Naive thymus-derived CD8-positive, alpha-beta T cell (primary cell): Measurements from ENCODE around the gene CFL1. TPM values are rescaled to one million over a fixed set of nuclear protein-coding genes. Genes with fewer than 3 reads are reported as not detected.
"Not testable (repeated sequence)": the region's sequence is repeated elsewhere in the genome, so short reads cannot be mapped to it uniquely, and the experiment has no call there.

Experiments used
- ATAC-seq, 2 donors: fragments of 150-1000 bp; cut with Tn5 transposase in 1 of 2; sonication (Bioruptor Pico), chemical (Tn5 transposase) in 1 of 2; 1 replicate in 1 of 2; 2 replicates in 1 of 2; pipeline ENCODE4 v1.10.0; 2021; ENCODE audit warnings: mild to moderate bottlenecking in 2 of 2, moderate library complexity in 2 of 2
- POLR2A ChIA-PET: fragments of 350-600 bp; sonication (Branson Sonifier 250); formaldehyde crosslinking; loops from one replicate; lab custom pipeline; 2021; ENCODE audit warnings: antibody characterized with exemption; lab: Charles Lee
- DNase-seq, 10 donors: peaks; one replicate each; pipeline versions ENCODE4 v3.0.0 to v3.0.0-alpha.2; 2020 to 2022
- H3K27ac Mint-ChIP-seq, 10 donors: one replicate each; pipeline ENCODE4 v1.8.0; 2020 to 2022; ENCODE audit warnings: mild to moderate bottlenecking in 10 of 10, mixed read lengths in 10 of 10, moderate library complexity in 4 of 10, inconsistent platforms in 1 of 10
- H3K27me3 Mint-ChIP-seq, 5 donors: one replicate each; pipeline ENCODE4 v1.8.0; 2021 to 2022; ENCODE audit warnings: mixed read lengths in 5 of 5
- H3K36me3 Mint-ChIP-seq, 3 donors: one replicate each; pipeline ENCODE4 v1.8.0; 2020 to 2022; ENCODE audit warnings: mixed read lengths in 3 of 3, mild to moderate bottlenecking in 2 of 3, inconsistent platforms in 1 of 3
- H3K4me1 Mint-ChIP-seq, 4 donors: one replicate each; pipeline ENCODE4 v1.8.0; 2021 to 2022; ENCODE audit warnings: mixed read lengths in 4 of 4
- H3K4me3 Mint-ChIP-seq, 10 donors: one replicate each; pipeline ENCODE4 v1.8.0; 2020 to 2022; ENCODE audit warnings: mild to moderate bottlenecking in 10 of 10, mixed read lengths in 10 of 10, moderate library complexity in 6 of 10, inconsistent platforms in 1 of 10
- H3K9me3 Mint-ChIP-seq, 9 donors: one replicate each; pipeline ENCODE4 v1.8.0; 2020 to 2022; ENCODE audit warnings: mixed read lengths in 9 of 9, mild to moderate bottlenecking in 3 of 9, inconsistent platforms in 1 of 9, moderate library complexity in 1 of 9
- polyA plus RNA-seq, 3 donors: library from polyadenylated mRNA; unstranded; fragments of 300-500 nt; fragmentation: Illumina TruSeq; gene quantifications; one replicate each; pipeline ENCODE4 v1.2.3, GENCODE V29; 2021
- total RNA-seq, 8 experiments: library from RNA in 2 of 8; stranded (reverse) in 2 of 8; gene quantifications; one replicate each; pipeline ENCODE4 v1.2.3 and lab custom pipeline; 2021 to 2026

CFL1 gene
- total and polyA plus RNA-seq, 5 experiments from 2014 or later = 486 to 2,575 (median 2,347) TPM

DNA sequence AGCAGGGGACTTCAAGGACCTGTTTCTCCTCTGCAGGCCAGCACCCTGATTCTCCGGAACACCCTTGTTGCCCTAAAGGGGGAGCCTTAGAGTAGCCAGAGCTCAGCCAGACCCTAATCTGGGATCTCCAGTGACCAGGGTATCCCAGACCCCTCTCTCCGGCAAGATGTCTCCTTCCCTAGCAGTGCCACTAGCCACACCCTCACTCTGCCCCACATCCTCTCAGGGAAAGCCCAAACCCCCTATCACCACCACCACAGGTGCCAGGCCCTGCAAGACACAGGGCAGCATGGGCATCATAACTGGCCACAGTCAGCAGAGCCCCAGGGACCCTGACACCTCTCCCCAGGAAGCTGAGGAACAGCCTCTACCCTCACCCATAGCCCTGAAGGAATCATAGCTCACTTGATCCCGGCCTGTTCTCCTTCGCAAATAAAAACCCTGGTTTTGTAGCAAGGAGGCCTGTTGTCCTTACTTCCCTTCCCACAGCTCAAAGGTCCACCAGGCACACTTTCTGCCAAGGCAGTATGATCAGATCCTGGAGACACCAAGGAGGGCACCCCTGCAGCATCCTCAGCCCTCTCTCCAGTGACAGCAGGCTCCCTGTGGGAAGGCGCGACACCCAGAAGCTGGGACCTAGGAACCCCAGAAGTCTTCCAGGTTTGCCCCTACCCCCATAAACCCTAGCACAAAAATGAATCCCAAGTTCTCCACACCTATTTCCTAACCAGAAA, 4.6 kb downstream of the CFL1 start:
- peaks cover 4 to 43% (median 28%) of the 10 kb centered on the region in 3 donors for H3K36me3 Mint-ChIP-seq
- no peak for DNase-seq
- peak overlapping the region in 5 of 10 donors; percentile 18 to 72 (median 35) for H3K4me3 Mint-ChIP-seq

GRCh38 chr11:65852508-65853245, 5.3 kb downstream of the CFL1 start:
- Mint-ChIP-seq H3K27ac (peak overlapping the region in 2 of 10 donors; percentile 4 to 24), H3K36me3 (peaks cover 4 to 43% (median 28%) of the 10 kb centered on the region in 3 donors), H3K27me3 (no peaks in the 10 kb centered on the region), H3K4me3 (no peak overlapping the region), H3K4me1 (peaks cover 11 to 46% (median 38%) of the 10 kb centered on the region in 4 donors), H3K9me3 (no peaks in the 10 kb centered on the region)
- POLR2A ChIA-PET = interaction anchor here (1.2 to 1.5 kb wide), 2 partner anchors 19 to 141 kb away, joined by 3 to 4 read pairs; partner anchors contain the start of gene SNX32
- DNase-seq (no peak), ATAC-seq (no peak)

More for the DNA sequence above, 4.6 kb downstream of the CFL1 start:
- ATAC-seq = no peak
- Mint-ChIP-seq H3K4me1 (peaks cover 13 to 47% (median 41%) of the 10 kb centered on the region in 4 donors), H3K27me3 (no peaks in the 10 kb centered on the region), H3K27ac (peak overlapping the region in 6 of 10 donors; percentile 31 to 91 (median 74)), H3K9me3 (no peaks in the 10 kb centered on the region)
- POLR2A ChIA-PET = interaction anchor here (1.5 kb wide), 1 partner anchor 142 kb away, joined by 4 read pairs; no protein-coding TSS in a partner anchor

DNA sequence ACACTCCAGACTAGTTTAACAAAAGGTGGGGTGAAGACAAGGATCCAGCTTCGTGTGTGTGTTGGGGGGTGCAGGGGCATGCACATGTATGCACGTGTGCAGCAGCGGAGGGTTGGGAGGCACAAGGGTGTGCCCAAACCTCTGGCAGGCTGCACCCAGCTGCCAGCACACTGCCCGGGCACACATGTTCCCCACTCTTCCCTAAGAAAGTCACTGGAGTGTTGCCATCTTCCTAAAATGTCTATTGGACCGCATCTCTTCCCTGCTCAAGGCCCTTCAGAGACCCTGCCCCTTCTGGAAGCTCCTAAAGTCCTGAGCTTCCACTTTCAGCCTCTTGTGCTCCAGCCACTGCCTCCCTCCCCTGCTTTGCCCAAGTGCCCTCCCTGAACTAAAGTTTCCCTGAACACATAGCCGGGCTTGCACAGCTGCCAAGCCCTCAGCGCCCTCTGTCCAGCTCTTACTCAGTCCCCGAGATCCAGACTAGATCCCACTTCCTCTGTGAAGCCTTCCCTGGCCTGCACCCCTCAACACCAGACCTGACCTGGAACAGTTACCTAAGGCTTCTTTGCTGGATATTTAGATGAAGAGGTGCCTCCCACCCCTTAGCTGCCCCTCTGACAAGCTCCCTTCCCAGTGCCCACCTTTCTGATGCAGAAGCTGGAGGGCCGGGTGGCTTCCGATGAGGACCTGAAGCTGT, 6.0 kb downstream of the CFL1 start:
- H3K9me3 Mint-ChIP-seq = no peaks in the 10 kb centered on the region
- H3K27ac Mint-ChIP-seq = peak overlapping the region in 5 of 10 donors; percentile 4 to 80 (median 43)
- DNase-seq (no peak), ATAC-seq (no peak)
- H3K27me3 Mint-ChIP-seq = no peaks in the 10 kb centered on the region
- H3K4me3 Mint-ChIP-seq = peak overlapping the region in 2 of 10 donors; percentile 6 to 80
- H3K36me3 Mint-ChIP-seq = peaks cover 4 to 43% (median 28%) of the 10 kb centered on the region in 3 donors
- peaks cover 11 to 46% (median 38%) of the 10 kb centered on the region in 4 donors for H3K4me1 Mint-ChIP-seq
- POLR2A ChIA-PET = interaction anchor here (0.6 to 1.2 kb wide), 5 partner anchors 8 to 201 kb away, joined by 3 to 7 read pairs (median 3); partner anchors contain the start of genes CCDC85B and SNX32

DNA sequence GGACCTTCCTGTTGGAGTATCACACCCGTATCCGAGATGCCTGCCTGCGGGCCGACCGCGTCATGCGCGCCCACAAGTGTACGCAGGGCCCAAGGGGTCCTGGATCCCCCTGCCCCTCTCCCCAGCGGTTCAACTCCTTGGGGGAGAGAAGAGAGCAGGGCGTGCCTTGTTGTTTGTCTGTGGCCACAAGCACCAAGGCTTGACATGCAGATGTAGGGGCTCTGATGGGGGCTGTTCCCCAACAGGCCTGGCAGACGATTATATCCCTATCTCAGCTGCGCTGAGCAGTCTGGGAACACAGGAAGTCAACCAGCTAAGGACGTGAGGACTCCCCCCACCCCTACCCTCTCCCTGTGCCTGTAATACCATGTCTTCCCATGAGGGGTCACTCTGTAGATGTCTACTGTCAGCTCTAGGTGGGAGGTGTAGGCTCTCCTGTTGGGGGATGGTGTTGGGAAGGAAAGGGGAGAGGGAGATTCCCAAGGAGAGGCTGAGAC, 6.8 kb downstream of the CFL1 start:
- POLR2A ChIA-PET = interaction anchor here (0.6 to 1.2 kb wide), 6 partner anchors 8 to 202 kb away, joined by 3 to 7 read pairs (median 3); partner anchors contain the start of gene CCDC85B
- Mint-ChIP-seq H3K27ac (peak overlapping the region in 3 of 10 donors; percentile 36 to 65 (median 40)), H3K4me3 (no peak overlapping the region), H3K36me3 (peaks cover 4 to 35% (median 23%) of the 10 kb centered on the region in 3 donors), H3K4me1 (peaks cover 6 to 38% (median 29%) of the 10 kb centered on the region in 4 donors), H3K27me3 (no peaks in the 10 kb centered on the region), H3K9me3 (no peaks in the 10 kb centered on the region)
- ATAC-seq = peak in 1 of 2 donors; percentile 10
- DNase-seq = no peak

GRCh38 chr11:65850217-65851082, 7.5 kb downstream of the CFL1 start:
- peaks cover 6 to 31% (median 24%) of the 10 kb centered on the region in 4 donors for H3K4me1 Mint-ChIP-seq
- H3K27me3 Mint-ChIP-seq = no peaks in the 10 kb centered on the region
- peak in 1 of 2 donors; percentile 15 for ATAC-seq
- H3K27ac Mint-ChIP-seq = peak overlapping the region in 2 of 10 donors; percentile 36 to 40
- no peak overlapping the region for H3K4me3 Mint-ChIP-seq
- H3K36me3 Mint-ChIP-seq = peaks cover 4 to 29% (median 20%) of the 10 kb centered on the region in 3 donors
- H3K9me3 Mint-ChIP-seq = no peaks in the 10 kb centered on the region
- POLR2A ChIA-PET = interaction anchor here (0.6 to 1.6 kb wide), 4 partner anchors 9 to 71 kb away, joined by 3 to 8 read pairs (median 6); partner anchors contain the start of gene MUS81
- DNase-seq = no peak

GRCh38 chr11:65849771-65850216, 8.2 kb downstream of the CFL1 start:
- Mint-ChIP-seq H3K36me3 (peaks cover 4 to 23% (median 19%) of the 10 kb centered on the region in 3 donors), H3K27ac (peak overlapping the region in 1 of 10 donors; percentile 73)
- POLR2A ChIA-PET = interaction anchor here (1.4 to 1.6 kb wide), 2 partner anchors 10 to 17 kb away, joined by 7 to 8 read pairs; partner anchors contain the start of gene MUS81

GRCh38 chr11:65849366-65849765, 8.6 kb downstream of the CFL1 start:
- POLR2A ChIA-PET = interaction anchor here (1.4 to 1.6 kb wide), 2 partner anchors 10 to 17 kb away, joined by 7 to 8 read pairs; partner anchors contain the start of gene MUS81
- Mint-ChIP-seq H3K9me3 (no peaks in the 10 kb centered on the region), H3K4me3 (no peak overlapping the region), H3K36me3 (peaks cover 1 to 18% (median 17%) of the 10 kb centered on the region in 3 donors), H3K27ac (peak overlapping the region in 1 of 10 donors; percentile 48), H3K4me1 (peaks cover 1 to 23% (median 15%) of the 10 kb centered on the region in 4 donors), H3K27me3 (no peaks in the 10 kb centered on the region)
- DNase-seq = no peak
- peak in 1 of 2 donors; percentile 13 for ATAC-seq

More at GRCh38 chr11:65849771-65850216, 8.2 kb downstream of the CFL1 start:
- Mint-ChIP-seq H3K9me3 (no peaks in the 10 kb centered on the region), H3K4me3 (no peak overlapping the region), H3K4me1 (peaks cover 4 to 27% (median 19%) of the 10 kb centered on the region in 4 donors), H3K27me3 (no peaks in the 10 kb centered on the region)
- no peak for DNase-seq
- ATAC-seq = peak in 1 of 2 donors; percentile 6

DNA sequence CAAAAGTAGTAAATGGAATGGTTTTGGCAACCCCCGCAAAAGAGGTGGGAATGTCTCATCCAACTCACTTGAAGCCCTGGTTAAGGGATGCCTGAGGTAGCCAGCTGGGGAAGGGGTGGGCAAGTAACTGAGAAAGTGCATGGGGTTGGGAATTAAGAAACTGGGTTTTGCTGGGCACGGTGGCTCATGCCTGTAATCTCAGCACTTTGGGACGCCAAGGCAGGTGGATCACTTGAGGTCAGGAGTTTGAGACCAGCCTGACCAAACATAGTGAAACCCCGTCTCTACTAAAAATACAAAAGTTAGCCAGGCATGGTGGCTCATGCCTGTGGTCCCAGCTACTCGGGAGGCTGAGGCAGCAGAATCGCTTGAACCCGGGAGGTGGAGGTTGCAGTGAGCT, 9.3 kb downstream of the CFL1 start:
- H3K9me3 Mint-ChIP-seq, DNase-seq, ATAC-seq, H3K27me3 Mint-ChIP-seq, H3K4me3 Mint-ChIP-seq: not testable (repeated sequence)
- Mint-ChIP-seq H3K36me3 (peaks cover 0 to 14% (median 12%) of the 10 kb centered on the region in 3 donors), H3K4me1 (peaks cover 0 to 16% (median 8%) of the 10 kb centered on the region in 4 donors), H3K27ac (peak overlapping the region in 2 of 10 donors; percentile 33 to 52)
- POLR2A ChIA-PET = interaction anchor here (0.7 to 1.8 kb wide), 4 partner anchors 8 to 194 kb away, joined by 3 to 7 read pairs (median 4); no protein-coding TSS in a partner anchor

DNA sequence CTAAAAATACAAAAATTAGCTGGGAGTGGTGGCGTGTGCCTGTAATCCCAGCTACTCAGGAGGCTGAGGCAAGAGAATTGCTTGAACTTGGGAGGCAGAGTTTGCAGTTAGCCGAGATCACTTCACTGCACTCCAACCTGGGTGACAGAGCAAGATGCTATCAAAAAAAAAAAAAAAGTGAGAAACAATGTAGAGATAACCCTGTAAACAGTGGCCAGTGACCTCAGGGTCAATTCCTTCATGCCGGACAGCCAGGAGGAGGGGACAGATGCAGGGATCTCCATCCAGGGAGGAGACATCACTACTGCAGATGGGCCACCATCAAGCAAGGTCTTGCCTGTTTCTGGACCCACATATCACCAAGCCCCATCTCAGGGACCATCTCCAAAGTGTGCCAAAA, 10.2 kb downstream of the CFL1 start:
- DNase-seq (no peak), ATAC-seq (no peak)
- Mint-ChIP-seq H3K36me3 (peaks cover 0 to 11% (median 6%) of the 10 kb centered on the region in 3 donors), H3K27ac (no peak overlapping the region), H3K27me3 (no peaks in the 10 kb centered on the region), H3K9me3 (no peaks in the 10 kb centered on the region), H3K4me3 (no peak overlapping the region), H3K4me1 (peaks cover 0 to 9% (median 2%) of the 10 kb centered on the region in 4 donors)
- POLR2A ChIA-PET = interaction anchor here (1.8 kb wide), 1 partner anchor 9 kb away, joined by 5 read pairs; no protein-coding TSS in a partner anchor

DNA sequence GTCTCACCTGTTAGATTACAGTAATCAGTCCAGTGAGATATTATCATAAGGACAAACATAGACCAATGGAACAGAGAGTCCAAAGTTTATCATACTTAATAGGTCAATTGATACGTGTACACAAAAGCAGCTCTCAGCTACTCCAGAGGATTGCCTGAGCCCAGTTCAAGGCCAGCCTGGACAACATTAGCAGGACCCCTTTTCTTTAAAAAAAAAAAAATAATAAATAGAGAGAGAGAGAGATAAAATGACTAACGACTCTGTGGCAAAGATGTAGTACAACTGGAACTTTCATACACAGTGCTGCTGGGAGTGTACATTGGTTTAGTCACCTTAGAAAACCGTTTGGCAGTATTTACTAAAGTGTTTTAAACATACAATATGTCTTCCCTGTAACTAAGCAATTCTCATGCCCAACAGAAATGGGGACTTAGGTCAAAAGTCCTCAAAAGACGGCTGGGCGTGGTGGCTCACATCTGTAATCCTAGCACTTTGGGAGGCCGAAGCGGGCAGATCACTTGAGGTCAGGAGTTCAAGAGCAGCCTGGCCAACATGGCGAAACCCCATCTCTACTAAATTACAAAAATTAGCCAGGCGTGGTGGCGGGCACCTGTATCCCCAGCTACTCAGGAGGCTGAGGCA, 13.6 kb downstream of the CFL1 start:
- ATAC-seq (no peak), DNase-seq (no peak)
- Mint-ChIP-seq H3K4me3 (peak overlapping the region in 1 of 10 donors; percentile 6), H3K4me1 (no peaks in the 10 kb centered on the region), H3K27ac (no peak overlapping the region), H3K9me3 (no peaks in the 10 kb centered on the region), H3K27me3 (no peaks in the 10 kb centered on the region), H3K36me3 (no peaks in the 10 kb centered on the region)
- POLR2A ChIA-PET = interaction anchor here (0.7 kb wide), 1 partner anchor 21 kb away, joined by 3 read pairs; no protein-coding TSS in a partner anchor
